Bronchial epithelial cell (primary cell): Measurements from ENCODE around the gene MCCC2. TPM values are rescaled to one million over a fixed set of nuclear protein-coding genes. Genes with fewer than 3 reads are reported as not detected.

ENCODE experiments used
- DNase-seq: peaks from one replicate; pipeline ENCODE4 v3.0.0-alpha.2; 2010; ENCODE audit warnings: low read depth
- FAIRE-seq: peaks from 2 replicates; lab custom pipeline; 2011; peaks lifted over from hg19 to GRCh38; lab: Jason Lieb, UNC
- H3K27me3 ChIP-seq: 2 replicates; pipeline ENCODE4 v1.5.1; 2011; ENCODE audit warnings: low read length; ENCODE audit not compliant: control insufficient read depth, insufficient read depth
- H3K36me3 ChIP-seq: 2 replicates; pipeline ENCODE4 v1.5.1; 2011; ENCODE audit warnings: low read length; ENCODE audit not compliant: control insufficient read depth, insufficient read depth
- H3K4me3 ChIP-seq: 2 replicates; pipeline ENCODE4 v1.5.1; 2011; ENCODE audit warnings: mild to moderate bottlenecking, low read depth, low read length, control low read depth
- CTCF ChIP-seq: IDR thresholded peaks from 2 replicates; pipeline ENCODE4 v1.5.1; 2011; ENCODE audit warnings: mild to moderate bottlenecking, moderate library complexity, low read length, control low read depth, inconsistent platforms; ENCODE audit not compliant: insufficient read depth, severe bottlenecking
- total RNA-seq: library from RNA; depleted of rRNA; stranded (reverse); fragments of >200 nt; gene quantifications from 2 replicates; pipeline ENCODE4 v1.2.1, GENCODE V29; 2014

Gene MCCC2
- total RNA-seq, 1 donor from 2014 or later, result 21.3 TPM

- FAIRE-seq, result peak; percentile 28
- no peaks in the 10 kb centered on the region for H3K27me3 ChIP-seq
- H3K4me3 ChIP-seq, result no peak overlapping the region
- no peak for TF ChIP-seq CTCF
- no peak for DNase-seq
- no peaks in the 10 kb centered on the region for H3K36me3 ChIP-seq
Measured at GRCh38 chr5:71620630-71621029, 33.5 kb downstream of the MCCC2 start.

- no peak for DNase-seq
- FAIRE-seq, result no peak
- Histone ChIP-seq H3K36me3 (no peaks in the 10 kb centered on the region), H3K4me3 (no peak overlapping the region), H3K27me3 (no peaks in the 10 kb centered on the region)
- TF ChIP-seq CTCF, result no peak
Measured at GRCh38 chr5:71621268-71621667, 34.1 kb downstream of the MCCC2 start.

GRCh38 chr5:71621741-71622140 is 34.6 kb downstream of the MCCC2 start:
- Histone ChIP-seq H3K36me3 (no peaks in the 10 kb centered on the region), H3K4me3 (no peak overlapping the region), H3K27me3 (no peaks in the 10 kb centered on the region)
- DNase-seq (no peak), FAIRE-seq (no peak)
- TF ChIP-seq CTCF, result no peak

GRCh38 chr5:71623221-71623794 is 36.2 kb downstream of the MCCC2 start:
- Histone ChIP-seq H3K27me3 (no peaks in the 10 kb centered on the region), H3K4me3 (no peak overlapping the region), H3K36me3 (no peaks in the 10 kb centered on the region)
- DNase-seq (no peak), FAIRE-seq (no peak)
- TF ChIP-seq CTCF, result no peak

GRCh38 chr5:71629950-71630349 is 42.8 kb downstream of the MCCC2 start:
- no peak for FAIRE-seq
- Histone ChIP-seq H3K27me3 (no peaks in the 10 kb centered on the region), H3K36me3 (no peaks in the 10 kb centered on the region), H3K4me3 (no peak overlapping the region)
- TF ChIP-seq CTCF, result no peak
- no peak for DNase-seq

GRCh38 chr5:71631070-71631469 is 43.9 kb downstream of the MCCC2 start:
- FAIRE-seq (no peak), DNase-seq (no peak)
- no peaks in the 10 kb centered on the region for H3K36me3 ChIP-seq
- no peak overlapping the region for H3K4me3 ChIP-seq
- TF ChIP-seq CTCF, result no peak
- no peaks in the 10 kb centered on the region for H3K27me3 ChIP-seq
